Lower leg skin (tissue), 3 donors: ENCODE data around the gene UACA.

Source experiments
- POLR2A ChIP-seq, 2 donors: fragments of 450-650 bp; IDR thresholded peaks; one replicate each; pipeline ENCODE4 v1.6.1; 2016 to 2017; ENCODE audit warnings: antibody characterized with exemption in 2 of 2, mild to moderate bottlenecking in 1 of 2, moderate library complexity in 1 of 2
- TF ChIP-seq, protein P1 (sequence below), 3 donors: fragments of 450-650 bp; IDR thresholded peaks; one replicate each; pipeline ENCODE4 v1.5.1; 2016; ENCODE audit warnings: antibody characterized with exemption in 3 of 3, mild to moderate bottlenecking in 3 of 3, moderate library complexity in 2 of 3

DNA sequence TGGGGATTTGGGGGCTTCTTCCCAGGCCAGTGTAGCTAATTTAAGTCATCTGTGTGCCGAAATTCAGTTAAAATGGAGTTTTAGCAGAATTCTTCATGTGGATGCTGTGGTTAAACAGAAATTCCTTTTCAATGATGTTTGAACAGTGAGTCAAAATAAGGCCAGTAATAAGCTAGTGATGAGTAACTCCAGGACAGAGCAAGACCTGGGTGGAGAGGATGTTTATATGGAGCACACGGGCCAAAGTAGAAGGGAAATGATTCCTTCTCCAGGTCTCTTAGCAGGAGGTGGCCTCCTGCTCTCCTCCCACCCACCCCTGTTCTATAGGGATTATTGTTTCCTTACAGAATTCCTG lies 31.9 kb upstream of the UACA start:
- TF ChIP-seq, protein P1, sequence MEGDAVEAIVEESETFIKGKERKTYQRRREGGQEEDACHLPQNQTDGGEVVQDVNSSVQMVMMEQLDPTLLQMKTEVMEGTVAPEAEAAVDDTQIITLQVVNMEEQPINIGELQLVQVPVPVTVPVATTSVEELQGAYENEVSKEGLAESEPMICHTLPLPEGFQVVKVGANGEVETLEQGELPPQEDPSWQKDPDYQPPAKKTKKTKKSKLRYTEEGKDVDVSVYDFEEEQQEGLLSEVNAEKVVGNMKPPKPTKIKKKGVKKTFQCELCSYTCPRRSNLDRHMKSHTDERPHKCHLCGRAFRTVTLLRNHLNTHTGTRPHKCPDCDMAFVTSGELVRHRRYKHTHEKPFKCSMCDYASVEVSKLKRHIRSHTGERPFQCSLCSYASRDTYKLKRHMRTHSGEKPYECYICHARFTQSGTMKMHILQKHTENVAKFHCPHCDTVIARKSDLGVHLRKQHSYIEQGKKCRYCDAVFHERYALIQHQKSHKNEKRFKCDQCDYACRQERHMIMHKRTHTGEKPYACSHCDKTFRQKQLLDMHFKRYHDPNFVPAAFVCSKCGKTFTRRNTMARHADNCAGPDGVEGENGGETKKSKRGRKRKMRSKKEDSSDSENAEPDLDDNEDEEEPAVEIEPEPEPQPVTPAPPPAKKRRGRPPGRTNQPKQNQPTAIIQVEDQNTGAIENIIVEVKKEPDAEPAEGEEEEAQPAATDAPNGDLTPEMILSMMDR (IDR thresholded peaks at IDR 0.05): no peak
- TF ChIP-seq POLR2A (IDR thresholded peaks at IDR 0.05): no peak
